Osteocyte (in vitro differentiated cells): Measurements from ENCODE around the gene ABCC10. TPM values are rescaled to one million over a fixed set of nuclear protein-coding genes. Genes with fewer than 3 reads are reported as not detected.
"Not testable (repeated sequence)": the region's sequence is repeated elsewhere in the genome, so short reads cannot be mapped to it uniquely, and the experiment has no call there.

ENCODE experiments used
- DNase-seq: peaks from one replicate; pipeline ENCODE4 v3.0.0; 2021; ENCODE audit warnings: mixed read lengths; ENCODE audit not compliant: unreplicated experiment; ENCODE audit errors: extremely low spot score
- H3K27ac Mint-ChIP-seq: one replicate; pipeline ENCODE4 v1.8.0; 2021; ENCODE audit warnings: mild to moderate bottlenecking, mixed read lengths; ENCODE audit not compliant: unreplicated experiment
- H3K27me3 Mint-ChIP-seq: one replicate; pipeline ENCODE4 v1.8.0; 2021; ENCODE audit warnings: mixed read lengths; ENCODE audit not compliant: unreplicated experiment
- H3K36me3 Mint-ChIP-seq: one replicate; pipeline ENCODE4 v1.8.0; 2021; ENCODE audit warnings: mixed read lengths; ENCODE audit not compliant: unreplicated experiment
- H3K4me1 Mint-ChIP-seq: one replicate; pipeline ENCODE4 v1.8.0; 2021; ENCODE audit warnings: mixed read lengths; ENCODE audit not compliant: unreplicated experiment
- H3K4me3 Mint-ChIP-seq: one replicate; pipeline ENCODE4 v1.8.0; 2021; ENCODE audit warnings: mild to moderate bottlenecking, moderate library complexity, mixed read lengths; ENCODE audit not compliant: unreplicated experiment
- H3K9me3 Mint-ChIP-seq: one replicate; pipeline ENCODE4 v1.8.0; 2021; ENCODE audit warnings: mixed read lengths; ENCODE audit not compliant: unreplicated experiment
- total RNA-seq: library from RNA; stranded (reverse); gene quantifications from 2 replicates; pipeline ENCODE4 v1.2.1, GENCODE V29; 2021
- TF ChIP-seq, protein P1 (sequence below): fragments of 200-600 bp; sonication (generic); IDR thresholded peaks from 2 replicates; pipeline ENCODE4 v1.5.0; 2021; ENCODE audit warnings: antibody characterized with exemption, mild to moderate bottlenecking, moderate library complexity

The ABCC10 gene
- total RNA-seq, 1 donor from 2014 or later: 40.1 TPM

DNA sequence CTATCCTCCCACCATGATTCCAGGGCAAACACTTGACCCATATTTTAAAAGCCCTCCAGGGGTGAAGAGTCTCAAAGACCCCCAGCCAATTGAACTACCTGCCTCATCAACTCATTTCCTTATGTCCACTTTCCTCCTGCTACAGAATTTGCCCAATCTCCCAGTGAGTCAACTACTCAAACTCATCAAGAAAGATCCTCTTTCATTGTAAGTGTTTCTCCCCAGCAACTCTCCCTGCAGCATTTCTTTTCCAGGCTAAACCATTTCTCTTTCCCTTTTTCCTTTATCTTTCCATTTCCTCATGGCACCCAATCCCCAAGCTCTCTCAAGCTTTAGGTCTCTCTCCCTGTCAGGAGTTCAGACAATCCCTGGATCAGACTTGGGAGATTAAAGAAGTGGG lies 26.5 kb downstream of the ABCC10 start:
- peaks cover 20% of the 10 kb centered on the region for H3K27me3 Mint-ChIP-seq
- H3K36me3 Mint-ChIP-seq: peaks cover 6% of the 10 kb centered on the region
- peaks cover 19% of the 10 kb centered on the region for H3K4me1 Mint-ChIP-seq
- TF ChIP-seq, protein P1, sequence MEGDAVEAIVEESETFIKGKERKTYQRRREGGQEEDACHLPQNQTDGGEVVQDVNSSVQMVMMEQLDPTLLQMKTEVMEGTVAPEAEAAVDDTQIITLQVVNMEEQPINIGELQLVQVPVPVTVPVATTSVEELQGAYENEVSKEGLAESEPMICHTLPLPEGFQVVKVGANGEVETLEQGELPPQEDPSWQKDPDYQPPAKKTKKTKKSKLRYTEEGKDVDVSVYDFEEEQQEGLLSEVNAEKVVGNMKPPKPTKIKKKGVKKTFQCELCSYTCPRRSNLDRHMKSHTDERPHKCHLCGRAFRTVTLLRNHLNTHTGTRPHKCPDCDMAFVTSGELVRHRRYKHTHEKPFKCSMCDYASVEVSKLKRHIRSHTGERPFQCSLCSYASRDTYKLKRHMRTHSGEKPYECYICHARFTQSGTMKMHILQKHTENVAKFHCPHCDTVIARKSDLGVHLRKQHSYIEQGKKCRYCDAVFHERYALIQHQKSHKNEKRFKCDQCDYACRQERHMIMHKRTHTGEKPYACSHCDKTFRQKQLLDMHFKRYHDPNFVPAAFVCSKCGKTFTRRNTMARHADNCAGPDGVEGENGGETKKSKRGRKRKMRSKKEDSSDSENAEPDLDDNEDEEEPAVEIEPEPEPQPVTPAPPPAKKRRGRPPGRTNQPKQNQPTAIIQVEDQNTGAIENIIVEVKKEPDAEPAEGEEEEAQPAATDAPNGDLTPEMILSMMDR: no peak
- H3K27ac Mint-ChIP-seq: no peak overlapping the region
- no peaks in the 10 kb centered on the region for H3K9me3 Mint-ChIP-seq
- no peak for DNase-seq
- H3K4me3 Mint-ChIP-seq: no peak overlapping the region

DNA sequence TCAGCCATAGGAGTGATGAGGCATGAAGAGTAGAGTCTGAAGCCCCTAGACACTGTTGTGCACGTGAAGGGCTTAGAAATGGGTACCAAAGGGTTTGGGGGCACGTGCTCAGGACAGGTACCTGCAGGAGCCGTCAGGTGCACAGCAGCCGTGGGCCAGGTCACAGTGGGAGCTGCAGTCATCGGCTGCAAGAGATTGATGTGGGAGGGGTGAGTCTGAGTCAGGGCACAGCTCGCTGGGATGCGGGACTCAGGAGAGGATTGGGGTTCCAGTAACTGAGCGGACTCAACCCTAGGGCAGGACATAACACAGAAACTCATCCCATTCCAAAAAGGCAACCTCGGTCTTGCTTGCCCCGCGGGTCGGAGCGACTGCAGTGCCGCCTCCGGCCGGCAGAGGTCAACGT lies 27.0 kb downstream of the ABCC10 start:
- peaks cover 20% of the 10 kb centered on the region for H3K27me3 Mint-ChIP-seq
- TF ChIP-seq, protein P1: peak; percentile 93
- no peak for DNase-seq
- H3K4me3 Mint-ChIP-seq: peak overlapping the region; percentile 72
- H3K27ac Mint-ChIP-seq: no peak overlapping the region
- H3K4me1 Mint-ChIP-seq: peaks cover 19% of the 10 kb centered on the region
- H3K9me3 Mint-ChIP-seq: no peaks in the 10 kb centered on the region
- peaks cover 4% of the 10 kb centered on the region for H3K36me3 Mint-ChIP-seq

DNA sequence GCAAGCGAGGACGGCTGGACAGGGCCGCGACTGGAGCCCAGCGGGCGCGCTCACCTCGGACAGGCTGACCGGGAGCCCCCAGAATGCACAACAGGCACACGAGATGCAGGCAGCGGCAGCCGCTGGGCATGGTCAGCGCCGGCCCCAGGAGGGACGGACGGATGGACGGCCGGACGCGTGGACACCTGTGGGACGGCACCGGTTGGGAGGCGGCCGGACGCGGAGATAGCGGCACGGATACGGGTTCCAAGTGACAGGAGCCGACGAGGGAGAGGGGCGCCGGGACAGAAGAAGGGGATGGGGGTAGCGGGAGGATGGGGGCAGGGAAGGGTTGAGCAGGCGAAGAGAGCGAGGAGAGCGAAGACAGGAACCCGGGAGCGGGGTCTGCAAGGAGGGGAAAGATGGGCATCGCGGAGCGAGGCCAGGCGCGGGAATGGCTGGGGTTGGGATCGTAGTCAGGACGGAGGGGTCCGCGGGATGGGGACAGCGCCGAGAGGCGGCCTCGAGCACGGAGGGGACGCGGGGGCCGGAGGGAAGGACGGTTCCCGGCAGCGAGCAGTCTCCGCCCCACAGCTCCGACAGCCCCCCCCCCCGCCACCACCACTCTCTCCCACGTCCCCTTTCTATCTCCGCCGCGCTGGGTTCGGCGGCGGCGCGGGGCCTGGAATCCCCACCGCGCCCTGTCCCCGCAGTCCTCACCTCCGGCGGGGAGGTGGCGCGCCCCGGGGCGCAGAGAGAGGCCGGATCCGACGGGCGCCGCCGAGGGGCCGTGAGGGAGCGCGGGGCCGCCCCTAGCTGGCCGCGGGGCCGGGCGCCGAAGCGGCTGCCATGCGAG lies 27.6 kb downstream of the ABCC10 start:
- TF ChIP-seq, protein P1: peak; percentile 5
- Mint-ChIP-seq H3K27ac (no peak overlapping the region), H3K9me3 (no peaks in the 10 kb centered on the region), H3K4me3 (peak overlapping the region; percentile 72), H3K27me3 (peaks cover 24% of the 10 kb centered on the region), H3K4me1 (peaks cover 19% of the 10 kb centered on the region), H3K36me3 (peaks cover 4% of the 10 kb centered on the region)
- peak; percentile 95 for DNase-seq

DNA sequence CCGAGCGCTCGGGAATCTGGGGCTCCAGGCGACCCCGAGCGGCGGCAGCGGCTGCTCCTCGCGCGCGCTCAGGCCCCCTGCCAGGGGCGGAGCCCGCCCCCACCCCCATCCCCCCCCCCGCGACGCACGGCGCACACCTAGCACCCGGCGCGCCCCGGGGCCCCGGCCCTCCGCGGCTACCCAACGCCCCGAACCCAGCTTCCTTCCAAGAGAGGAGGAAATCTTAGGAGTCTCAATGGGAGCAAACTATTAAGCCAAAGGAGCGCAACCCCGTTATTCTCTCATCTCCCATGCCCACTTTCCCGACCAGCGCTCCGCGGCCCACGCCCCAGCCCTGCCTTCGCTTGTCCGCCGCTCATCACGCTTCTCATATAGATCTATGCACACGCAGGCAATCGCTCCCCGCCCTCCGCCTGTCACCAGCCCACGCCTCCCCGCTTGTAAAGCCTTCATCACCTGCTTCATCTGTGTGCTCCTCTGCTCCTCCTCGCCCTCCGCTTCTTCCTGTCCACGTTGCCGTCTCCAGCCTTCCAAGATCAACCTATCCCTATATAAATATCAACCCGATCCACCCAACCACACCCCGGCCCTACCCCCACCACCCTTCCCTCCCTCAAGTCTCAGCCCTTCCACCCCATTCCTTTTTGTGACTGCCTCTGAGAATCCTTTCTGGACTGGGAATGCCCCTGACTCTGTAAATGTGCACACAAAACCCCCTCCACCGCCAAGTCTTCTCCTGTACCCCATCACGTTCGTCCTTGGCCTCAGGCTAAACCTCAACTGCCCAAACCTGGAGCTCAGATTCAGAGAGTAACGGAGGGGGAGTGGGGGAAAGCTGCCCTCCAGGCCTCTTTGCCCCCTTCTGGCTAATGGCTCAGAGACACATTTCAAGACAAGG lies 28.4 kb downstream of the ABCC10 start, which contains the start of gene DLK2:
TSS of gene DLK2 (minus strand) at position 18 of the 898 bp plus-strand sequence. CDS start 723 bp downstream, outside the sequence.
- DNase-seq: no peak
- TF ChIP-seq, protein P1: no peak
- peaks cover 2% of the 10 kb centered on the region for H3K36me3 Mint-ChIP-seq
- peaks cover 29% of the 10 kb centered on the region for H3K27me3 Mint-ChIP-seq
- no peak within 1 kb of the TSS for H3K27ac Mint-ChIP-seq
- no peaks in the 10 kb centered on the region for H3K9me3 Mint-ChIP-seq
- peak within 1 kb of the TSS; percentile 84 for H3K4me3 Mint-ChIP-seq
- H3K4me1 Mint-ChIP-seq: peaks cover 19% of the 10 kb centered on the region

DNA sequence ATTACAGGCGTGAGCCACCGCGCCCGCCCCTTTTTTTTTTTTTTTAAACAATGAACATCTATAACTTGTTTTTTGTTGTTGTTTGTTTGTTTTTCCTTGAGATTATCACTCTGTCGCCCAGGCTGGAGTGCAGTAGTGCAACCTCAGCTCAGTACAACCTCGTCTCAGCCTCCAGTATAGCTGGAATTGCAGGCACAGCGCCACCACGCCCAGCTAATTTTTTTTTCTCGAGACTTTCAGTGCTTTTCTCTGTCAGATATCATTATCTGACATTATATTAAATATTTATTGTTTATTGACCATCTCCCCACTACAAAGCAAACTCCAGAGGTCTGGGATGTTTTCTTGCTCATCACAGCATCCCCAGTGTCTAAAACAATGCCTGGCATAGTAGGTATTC lies 30.3 kb downstream of the ABCC10 start:
- TF ChIP-seq, protein P1: peak; percentile 14
- Mint-ChIP-seq H3K4me1 (peaks cover 19% of the 10 kb centered on the region), H3K9me3 (no peaks in the 10 kb centered on the region), H3K27ac (no peak overlapping the region), H3K27me3 (peaks cover 40% of the 10 kb centered on the region), H3K4me3 (no peak overlapping the region), H3K36me3 (peaks cover under 1% of the 10 kb centered on the region)
- DNase-seq: no peak

DNA sequence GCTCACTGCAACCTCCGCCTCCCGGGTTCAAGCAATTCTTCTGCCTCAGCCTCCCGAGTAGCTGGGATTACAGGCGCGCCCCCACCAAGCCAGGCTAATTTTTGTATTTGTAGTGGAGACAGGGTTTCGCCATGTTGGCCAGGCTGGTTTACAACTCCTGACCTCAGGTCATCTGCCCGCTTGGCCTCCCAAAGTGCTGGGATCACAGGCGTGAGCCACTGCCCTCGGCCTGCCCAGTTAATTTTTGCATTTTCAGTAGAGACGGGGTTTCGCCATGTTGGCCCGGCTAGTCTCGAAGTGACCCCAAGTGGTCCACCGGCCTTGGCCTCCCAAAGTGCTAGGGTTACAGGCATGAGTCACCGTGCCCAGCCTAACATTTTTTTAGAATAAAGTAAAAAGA lies 30.8 kb downstream of the ABCC10 start:
- H3K27me3 Mint-ChIP-seq: peaks cover 44% of the 10 kb centered on the region
- H3K36me3 Mint-ChIP-seq, H3K4me3 Mint-ChIP-seq: not testable (repeated sequence)

More for the DNA sequence above, 30.8 kb downstream of the ABCC10 start:
- H3K27ac Mint-ChIP-seq, DNase-seq, H3K9me3 Mint-ChIP-seq: not testable (repeated sequence)
- H3K4me1 Mint-ChIP-seq: peaks cover 19% of the 10 kb centered on the region
